NCI-H1417 (cell line): ENCODE results near the gene FARS2.

Source experiments
- DNase-seq, 3 experiments: peaks; one replicate each; lab custom pipeline; 2025; lab: John Stamatoyannopoulos, UW

FARS2 gene

GRCh38 chr6:5506149-5506548 is 244.8 kb downstream of the FARS2 start:
- DNase-seq: no peak

GRCh38 chr6:5506597-5506996 is 245.3 kb downstream of the FARS2 start:
- no peak for DNase-seq

- DNase-seq: no peak
These were observed 245.9 kb downstream of the FARS2 start for GRCh38 chr6:5507131-5507681.

GRCh38 chr6:5509106-5509505 is 247.8 kb downstream of the FARS2 start:
- DNase-seq: no peak

GRCh38 chr6:5510331-5511133 is 249.2 kb downstream of the FARS2 start:
- no peak for DNase-seq

- DNase-seq: no peak
These were observed 250.6 kb downstream of the FARS2 start for GRCh38 chr6:5511954-5512353.

- DNase-seq: no peak
These were observed 251.1 kb downstream of the FARS2 start for GRCh38 chr6:5512422-5512821.

GRCh38 chr6:5513408-5513807 is 252.1 kb downstream of the FARS2 start:
- peak in 1 of 3 experiments; percentile 14 for DNase-seq

- DNase-seq: no peak
These were observed 253.0 kb downstream of the FARS2 start for GRCh38 chr6:5514353-5514752.

GRCh38 chr6:5515200-5515599 is 253.9 kb downstream of the FARS2 start:
- DNase-seq: no peak

GRCh38 chr6:5516036-5516435 is 254.7 kb downstream of the FARS2 start:
- DNase-seq: no peak

- DNase-seq: no peak
These were observed 256.5 kb downstream of the FARS2 start for GRCh38 chr6:5517796-5518195.

- DNase-seq: no peak
These were observed 257.7 kb downstream of the FARS2 start for GRCh38 chr6:5518936-5519491.

GRCh38 chr6:5520796-5521195 is 259.5 kb downstream of the FARS2 start:
- no peak for DNase-seq

GRCh38 chr6:5521322-5521721 is 260.0 kb downstream of the FARS2 start:
- DNase-seq: no peak

GRCh38 chr6:5522147-5522546 is 260.8 kb downstream of the FARS2 start:
- DNase-seq: no peak

GRCh38 chr6:5524110-5524509 is 262.8 kb downstream of the FARS2 start:
- DNase-seq: no peak

- DNase-seq: no peak
These were observed 263.9 kb downstream of the FARS2 start for GRCh38 chr6:5525209-5525608.

- no peak for DNase-seq
These were observed 267.7 kb downstream of the FARS2 start for GRCh38 chr6:5529015-5529414.

- no peak for DNase-seq
These were observed 268.4 kb downstream of the FARS2 start for GRCh38 chr6:5529733-5530132.

GRCh38 chr6:5531161-5531560 is 269.8 kb downstream of the FARS2 start:
- DNase-seq: no peak

- no peak for DNase-seq
These were observed 270.6 kb downstream of the FARS2 start for GRCh38 chr6:5531853-5532375.

GRCh38 chr6:5532941-5533340 is 271.6 kb downstream of the FARS2 start:
- no peak for DNase-seq
